Measurements from ENCODE around the gene SNCB. TPM values are rescaled to one million over a fixed set of nuclear protein-coding genes. Genes with fewer than 3 reads are reported as not detected.

The SNCB gene
- total and polyA plus RNA-seq, 4 experiments from 2014 or later = not detected

GRCh38 chr5:176575066-176575465, 55.3 kb downstream of the SNCB start:
- H3K4me3 Mint-ChIP-seq = no peak overlapping the region
- ChIA-PET CTCF (ENCODE audit: partially characterized antibody) (interaction anchor here (0.9 to 5.5 kb wide), 9 partner anchors 12 to 159 kb away, joined by 3 to 34 read pairs (median 5); partner anchors contain the start of gene CLTB), POLR2A (ENCODE audit: partially characterized antibody) (interaction anchor here (0.8 kb wide), 1 partner anchor 38 kb away, joined by 3 read pairs; the partner anchor contains the start of gene RNF44)
- intact Hi-C loops (cut with micrococcal nuclease) = loop anchor here (2.0 kb wide), 1 partner anchor 38 kb away; the partner anchor contains the start of gene RNF44
- no peaks in the 10 kb centered on the region for H3K36me3 Mint-ChIP-seq
- H3K27ac ChIP-seq (ENCODE audit: low read depth, low read length) = no peak overlapping the region
- no peak overlapping the region for H3K4me3 ChIP-seq (ENCODE audit: low read length in 2 of 2)
- DNase-seq = no peak
- no peaks in the 10 kb centered on the region for H3K27me3 ChIP-seq (ENCODE audit: insufficient read depth, low read length)
- H3K4me1 Mint-ChIP-seq = peaks cover 4 to 16% (median 8%) of the 10 kb centered on the region in 4 donors
- H3K4me1 ChIP-seq (ENCODE audit: insufficient read depth, low read length) = peaks cover 6% of the 10 kb centered on the region
- H3K27me3 Mint-ChIP-seq = peaks cover 3 to 6% of the 10 kb centered on the region in 2 donors
- H3K27ac Mint-ChIP-seq = no peak overlapping the region
- H3K9me3 ChIP-seq (ENCODE audit: control insufficient read depth in 1 of 2, low read length in 2 of 2) = no peaks in the 10 kb centered on the region
- H3K9me3 Mint-ChIP-seq = no peaks in the 10 kb centered on the region
- no peaks in the 10 kb centered on the region for H3K36me3 ChIP-seq (ENCODE audit: insufficient read depth, low read length)

GRCh38 chr5:176574297-176574591, 56.1 kb downstream of the SNCB start:
- Histone ChIP-seq H3K36me3 (ENCODE audit: insufficient read depth, low read length) (no peaks in the 10 kb centered on the region), H3K27ac (ENCODE audit: low read depth, low read length) (no peak overlapping the region), H3K4me1 (ENCODE audit: insufficient read depth, low read length) (peaks cover 6% of the 10 kb centered on the region), H3K27me3 (ENCODE audit: insufficient read depth, low read length) (no peaks in the 10 kb centered on the region), H3K4me3 (ENCODE audit: low read length in 2 of 2) (no peak overlapping the region), H3K9me3 (ENCODE audit: control insufficient read depth in 1 of 2, low read length in 2 of 2) (no peaks in the 10 kb centered on the region)
- intact Hi-C loops (cut with micrococcal nuclease) = loop anchor here (1.0 to 2.0 kb wide), 4 partner anchors 23 to 158 kb away; partner anchors contain the start of genes CLTB and RNF44
- peaks cover 4 to 16% (median 8%) of the 10 kb centered on the region in 4 donors for H3K4me1 Mint-ChIP-seq
- H3K9me3 Mint-ChIP-seq = no peaks in the 10 kb centered on the region
- no peak overlapping the region for H3K27ac Mint-ChIP-seq
- H3K36me3 Mint-ChIP-seq = no peaks in the 10 kb centered on the region
- POLR2A ChIA-PET (ENCODE audit: partially characterized antibody) = interaction anchor here (1.0 to 2.9 kb wide), 4 partner anchors 31 to 158 kb away, joined by 4 to 23 read pairs (median 8); partner anchors contain the start of genes CLTB and RNF44
- H3K4me3 Mint-ChIP-seq = no peak overlapping the region
- CTCF ChIA-PET (ENCODE audit: partially characterized antibody) = interaction anchor here (0.8 to 3.9 kb wide), 17 partner anchors 8 to 385 kb away, joined by 3 to 28 read pairs (median 5); partner anchors contain the start of gene CLTB
- DNase-seq = no peak
- peaks cover 3 to 9% of the 10 kb centered on the region in 2 donors for H3K27me3 Mint-ChIP-seq

- H3K9me3 Mint-ChIP-seq = no peaks in the 10 kb centered on the region
- H3K36me3 Mint-ChIP-seq = no peaks in the 10 kb centered on the region
- H3K4me1 Mint-ChIP-seq = peaks cover 4 to 16% (median 8%) of the 10 kb centered on the region in 4 donors
- ChIA-PET CTCF (ENCODE audit: partially characterized antibody) (interaction anchor here (0.6 to 3.9 kb wide), 28 partner anchors 8 to 385 kb away, joined by 3 to 28 read pairs (median 4); partner anchors contain the start of genes CDHR2, HIGD2A, NOP16 and TSPAN17), POLR2A (ENCODE audit: partially characterized antibody) (interaction anchor here (1.0 to 2.9 kb wide), 4 partner anchors 31 to 157 kb away, joined by 4 to 23 read pairs (median 8); partner anchors contain the start of genes CLTB and RNF44)
- no peak overlapping the region for H3K27ac Mint-ChIP-seq
- peaks cover 3 to 9% of the 10 kb centered on the region in 2 donors for H3K27me3 Mint-ChIP-seq
- Histone ChIP-seq H3K9me3 (ENCODE audit: control insufficient read depth in 1 of 2, low read length in 2 of 2) (no peaks in the 10 kb centered on the region), H3K27me3 (ENCODE audit: insufficient read depth, low read length) (no peaks in the 10 kb centered on the region), H3K36me3 (ENCODE audit: insufficient read depth, low read length) (no peaks in the 10 kb centered on the region), H3K4me1 (ENCODE audit: insufficient read depth, low read length) (peaks cover 6% of the 10 kb centered on the region), H3K4me3 (ENCODE audit: low read length in 2 of 2) (no peak overlapping the region), H3K27ac (ENCODE audit: low read depth, low read length) (no peak overlapping the region)
- intact Hi-C loops (cut with micrococcal nuclease) = loop anchor here (1.0 to 2.0 kb wide), 4 partner anchors 24 to 157 kb away; partner anchors contain the start of genes CLTB and RNF44
- H3K4me3 Mint-ChIP-seq = no peak overlapping the region
- DNase-seq = peak; percentile 62 to 71 (median 67)
Observed at GRCh38 chr5:176573564-176574296, 56.6 kb downstream of the SNCB start.

Small RNA genes lying within 50 kb of the gene (microRNA-seq; reads per million reads assigned to microRNA genes)
- not detected for gene MIR4281 (ENCODE audit: borderline microRNAs expressed, borderline number of aligned reads, borderline replicate concordance)

Other genes starting within 250 kb of the SNCB start
- 10 to 100 TPM; 16.9 to 19.4 TPM for gene NOP16, start 241.9 kb downstream of the SNCB start, total RNA-seq
- gene NOP16, start 241.9 kb downstream of the SNCB start, polyA plus RNA-seq = 10 to 100 TPM; 19.3 to 46.3 TPM
- 10 to 100 TPM; 81.3 to 83.4 TPM for gene HIGD2A, start 241.8 kb downstream of the SNCB start, total RNA-seq
- 100 to 1,000 TPM; 191 to 224 TPM for gene HIGD2A, start 241.8 kb downstream of the SNCB start, polyA plus RNA-seq
- gene CLTB, start 214.0 kb downstream of the SNCB start, total RNA-seq = 10 to 100 TPM; 34.8 to 40.5 TPM
- gene CLTB, start 214.0 kb downstream of the SNCB start, polyA plus RNA-seq = 10 to 100 TPM; 64.3 to 76.6 TPM
- 10 to 100 TPM; 32.3 to 33.6 TPM for gene FAF2, start 182.1 kb downstream of the SNCB start, total RNA-seq
- 10 to 100 TPM; 10.8 to 18.4 TPM for gene FAF2, start 182.1 kb downstream of the SNCB start, polyA plus RNA-seq
- gene RNF44, start 93.1 kb downstream of the SNCB start, total RNA-seq = 100 to 1,000 TPM; 247 to 262 TPM
- 1 to 10 TPM; 1.1 to 7.1 TPM for gene RNF44, start 93.1 kb downstream of the SNCB start, polyA plus RNA-seq
- 1 to 10 TPM; 2.9 TPM for gene CDHR2, start 81.2 kb downstream of the SNCB start, total RNA-seq
- gene CDHR2, start 81.2 kb downstream of the SNCB start, polyA plus RNA-seq = not detected
- under 1 TPM; 0.41 to 0.44 TPM for gene GPRIN1, start 20.4 kb downstream of the SNCB start, total RNA-seq
- under 1 TPM in 1 of 2 donors, not detected in 1; 0.37 TPM for gene GPRIN1, start 20.4 kb downstream of the SNCB start, polyA plus RNA-seq
- gene EIF4E1B, start 141 bp upstream of the SNCB start, total RNA-seq = not detected
- gene EIF4E1B, start 141 bp upstream of the SNCB start, polyA plus RNA-seq = not detected
- gene TSPAN17, start 16.9 kb upstream of the SNCB start, total RNA-seq = 10 to 100 TPM; 27.4 to 30.7 TPM
- gene TSPAN17, start 16.9 kb upstream of the SNCB start, polyA plus RNA-seq = 10 to 100 TPM; 16.0 to 26.7 TPM
- gene UNC5A, start 180.0 kb upstream of the SNCB start, total RNA-seq = not detected
- not detected for gene UNC5A, start 180.0 kb upstream of the SNCB start, polyA plus RNA-seq